ENCODE data around the gene NTF4. TPM values are rescaled to one million over a fixed set of nuclear protein-coding genes. Genes with fewer than 3 reads are reported as not detected.

NTF4 gene
- total and polyA plus RNA-seq, 2 of the 8 experiments (the other 6 are each of a cell fraction or from before 2014, with no cell fraction given): 3.1 to 6.5 TPM

- TF ChIP-seq NRF1 (IDR thresholded peaks at IDR 0.05; ENCODE audit: low read depth, low read length): no peak; the same call in 1 of the 2 replicates
- peak; percentile 29; the same call in 1 of the 2 replicates for TF ChIP-seq KDM1A (IDR thresholded peaks at IDR 0.05; ENCODE audit: borderline replicate concordance, low read length)
- TF ChIP-seq EGR1 (IDR thresholded peaks at IDR 0.05; ENCODE audit: borderline replicate concordance, low read depth, low read length): peak; percentile 64; the same call in 1 of the 2 replicates
- no peak for TF ChIP-seq CHD7 (IDR thresholded peaks at IDR 0.05; ENCODE audit: insufficient replicate concordance, low read length)
- TF ChIP-seq ZNF274 (IDR thresholded peaks at IDR 0.05; ENCODE audit: borderline replicate concordance, extremely low read depth, low read length): no peak
- TF ChIP-seq EZH2 (IDR thresholded peaks at IDR 0.05; ENCODE audit: low read depth, low read length, severe bottlenecking): no peak
- TF ChIP-seq SP2 (IDR thresholded peaks at IDR 0.05; ENCODE audit: low read length): no peak
- 0 out of 2 replicates have a peak, but pooled peaks have one; percentile 17 for TF ChIP-seq PHF8 (conservative IDR thresholded peaks at IDR 0.05; ENCODE audit: low read depth, low read length)
- TF ChIP-seq USF2 (IDR thresholded peaks at IDR 0.05; ENCODE audit: low read length): no peak
Measured at GRCh38 chr19:49071860-49072547, 7.4 kb upstream of the NTF4 start (continued).

All from H1 (cell line).